Subcutaneous abdominal adipose tissue (tissue), 5 donors: ENCODE measurements around the gene RAI2.

Experiments used
- H3K27ac ChIP-seq: one replicate; pipeline ENCODE4 v1.7.0; 2013; ENCODE audit warnings: low read depth, mild to moderate bottlenecking, inconsistent platforms, low read length, moderate library complexity
- H3K27me3 ChIP-seq, 5 donors: one replicate each; pipeline ENCODE4 v1.7.0; 2013; ENCODE audit warnings: low read length in 5 of 5, inconsistent platforms in 1 of 5; ENCODE audit not compliant: control insufficient read depth in 5 of 5, insufficient read depth in 4 of 5
- H3K36me3 ChIP-seq, 5 donors: one replicate each; pipeline ENCODE4 v1.7.0; 2013; ENCODE audit warnings: low read length in 5 of 5; ENCODE audit not compliant: control insufficient read depth in 5 of 5, insufficient read depth in 5 of 5
- H3K4me1 ChIP-seq, 5 donors: one replicate each; pipeline ENCODE4 v1.7.0; 2013; ENCODE audit warnings: low read length in 5 of 5, mild to moderate bottlenecking in 3 of 5, moderate library complexity in 1 of 5; ENCODE audit not compliant: control insufficient read depth in 5 of 5, insufficient read depth in 5 of 5
- H3K4me3 ChIP-seq, 5 donors: one replicate each; pipeline ENCODE4 v1.7.0; 2013; ENCODE audit warnings: low read length in 5 of 5, low read depth in 1 of 5
- H3K9ac ChIP-seq, 5 donors: one replicate each; pipeline ENCODE4 v1.7.0; 2013; ENCODE audit warnings: low read length in 5 of 5, mild to moderate bottlenecking in 4 of 5, moderate library complexity in 3 of 5
- H3K9me3 ChIP-seq, 5 donors: one replicate each; pipeline ENCODE4 v1.7.0; 2013; ENCODE audit warnings: low read length in 5 of 5; ENCODE audit not compliant: control insufficient read depth in 5 of 5
- donor health status: healthy.
- donor health status: healthy.
- donor health status: healthy.
- donor health status: healthy.
- donor health status: healthy.

The RAI2 gene

DNA sequence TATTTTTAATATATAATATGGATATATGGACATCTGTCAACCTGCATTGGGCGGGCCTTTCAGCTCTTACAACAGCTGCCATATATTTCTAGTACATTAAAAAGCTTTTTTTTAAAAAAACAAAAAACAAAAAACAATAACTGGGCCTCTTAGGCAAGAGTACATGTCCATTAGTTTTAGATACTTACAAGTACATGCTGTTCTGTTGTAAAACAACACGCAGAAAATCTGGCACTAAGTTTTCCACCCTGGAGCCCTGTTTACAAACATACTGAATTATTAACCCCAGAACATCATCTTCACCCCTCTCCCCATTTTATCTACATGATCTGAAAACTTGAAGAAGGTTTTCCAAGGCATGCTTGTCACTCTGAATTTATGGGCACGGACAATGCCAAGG, 29.8 kb downstream of the RAI2 start:
- Histone ChIP-seq H3K4me1 (peaks cover 0 to 11% (median 0%) of the 10 kb centered on the region in 5 donors), H3K36me3 (no peaks in the 10 kb centered on the region), H3K27ac (peak overlapping the region; percentile 14), H3K9ac (no peak overlapping the region), H3K4me3 (no peak overlapping the region), H3K27me3 (peaks cover 0 to 13% (median 2%) of the 10 kb centered on the region in 5 donors), H3K9me3 (no peaks in the 10 kb centered on the region)

DNA sequence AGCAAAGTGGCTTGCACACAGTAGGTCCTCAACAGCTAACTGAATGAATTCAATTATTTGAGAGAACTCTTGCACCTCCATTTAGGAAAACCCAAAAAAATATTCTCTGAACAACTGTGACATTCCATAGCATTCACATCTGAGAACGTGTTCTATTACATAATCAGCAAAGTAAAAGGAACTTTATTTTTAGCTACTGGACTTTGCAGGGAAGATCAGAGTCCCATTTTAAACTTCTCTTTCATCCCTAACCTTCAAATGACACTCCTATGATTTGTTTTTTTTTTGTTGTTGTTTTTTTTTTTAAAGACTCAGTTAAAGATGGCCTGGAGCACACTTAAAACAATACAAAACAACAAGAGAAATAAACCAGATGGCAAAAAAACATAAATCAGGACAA, 30.9 kb downstream of the RAI2 start:
- Histone ChIP-seq H3K4me3 (no peak overlapping the region), H3K36me3 (no peaks in the 10 kb centered on the region), H3K4me1 (peaks cover 0 to 11% (median 0%) of the 10 kb centered on the region in 5 donors), H3K27ac (no peak overlapping the region), H3K9ac (no peak overlapping the region), H3K27me3 (peaks cover 0 to 13% (median 2%) of the 10 kb centered on the region in 5 donors), H3K9me3 (no peaks in the 10 kb centered on the region)

DNA sequence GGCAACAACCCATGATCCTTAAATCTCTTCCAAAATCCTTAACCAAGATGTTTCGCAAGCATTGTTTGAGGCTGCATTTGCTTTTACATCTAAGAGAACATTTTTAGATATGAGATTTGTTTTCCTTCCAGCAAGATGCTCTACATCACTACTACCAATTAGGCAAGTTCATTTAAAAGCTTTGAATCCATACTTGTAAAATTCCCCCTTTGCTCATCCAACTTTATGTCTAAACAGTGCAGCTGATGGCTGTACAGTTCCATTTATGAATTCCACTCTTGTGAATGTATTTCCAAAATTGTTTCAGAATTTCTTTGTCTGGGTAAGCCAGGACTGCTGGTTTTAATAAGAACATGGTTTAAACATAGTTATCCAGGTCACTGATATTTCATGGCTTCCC, 31.5 kb downstream of the RAI2 start:
- peaks cover 0 to 11% (median 0%) of the 10 kb centered on the region in 5 donors for H3K4me1 ChIP-seq
- H3K9ac ChIP-seq = no peak overlapping the region
- H3K4me3 ChIP-seq = no peak overlapping the region
- H3K27ac ChIP-seq = no peak overlapping the region
- peaks cover 0 to 13% (median 0%) of the 10 kb centered on the region in 5 donors for H3K27me3 ChIP-seq
- H3K36me3 ChIP-seq = no peaks in the 10 kb centered on the region
- no peaks in the 10 kb centered on the region for H3K9me3 ChIP-seq

DNA sequence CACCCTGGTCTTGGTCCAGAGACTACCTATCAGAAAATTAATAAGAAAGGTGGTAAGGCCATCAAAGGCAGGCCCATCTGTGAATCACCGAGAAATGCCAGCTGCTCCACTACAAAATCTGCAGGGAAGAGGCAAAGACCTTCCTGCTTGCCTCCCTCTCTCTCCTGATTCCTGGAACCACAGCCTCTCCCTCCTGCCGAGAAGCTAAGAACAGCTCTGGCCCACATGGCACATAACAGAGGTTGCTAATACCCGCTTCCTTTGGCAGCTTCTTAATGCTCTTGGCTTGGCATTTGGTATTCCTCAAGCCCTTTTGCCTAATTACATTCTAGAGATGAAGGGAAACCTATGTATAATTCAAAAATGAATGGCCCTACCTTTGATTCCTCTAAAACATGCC, 32.9 kb downstream of the RAI2 start:
- Histone ChIP-seq H3K9ac (no peak overlapping the region), H3K27me3 (peaks cover 0 to 13% (median 3%) of the 10 kb centered on the region in 5 donors), H3K27ac (no peak overlapping the region), H3K9me3 (no peaks in the 10 kb centered on the region), H3K4me1 (peaks cover 0 to 11% (median 0%) of the 10 kb centered on the region in 5 donors), H3K4me3 (no peak overlapping the region), H3K36me3 (no peaks in the 10 kb centered on the region)

DNA sequence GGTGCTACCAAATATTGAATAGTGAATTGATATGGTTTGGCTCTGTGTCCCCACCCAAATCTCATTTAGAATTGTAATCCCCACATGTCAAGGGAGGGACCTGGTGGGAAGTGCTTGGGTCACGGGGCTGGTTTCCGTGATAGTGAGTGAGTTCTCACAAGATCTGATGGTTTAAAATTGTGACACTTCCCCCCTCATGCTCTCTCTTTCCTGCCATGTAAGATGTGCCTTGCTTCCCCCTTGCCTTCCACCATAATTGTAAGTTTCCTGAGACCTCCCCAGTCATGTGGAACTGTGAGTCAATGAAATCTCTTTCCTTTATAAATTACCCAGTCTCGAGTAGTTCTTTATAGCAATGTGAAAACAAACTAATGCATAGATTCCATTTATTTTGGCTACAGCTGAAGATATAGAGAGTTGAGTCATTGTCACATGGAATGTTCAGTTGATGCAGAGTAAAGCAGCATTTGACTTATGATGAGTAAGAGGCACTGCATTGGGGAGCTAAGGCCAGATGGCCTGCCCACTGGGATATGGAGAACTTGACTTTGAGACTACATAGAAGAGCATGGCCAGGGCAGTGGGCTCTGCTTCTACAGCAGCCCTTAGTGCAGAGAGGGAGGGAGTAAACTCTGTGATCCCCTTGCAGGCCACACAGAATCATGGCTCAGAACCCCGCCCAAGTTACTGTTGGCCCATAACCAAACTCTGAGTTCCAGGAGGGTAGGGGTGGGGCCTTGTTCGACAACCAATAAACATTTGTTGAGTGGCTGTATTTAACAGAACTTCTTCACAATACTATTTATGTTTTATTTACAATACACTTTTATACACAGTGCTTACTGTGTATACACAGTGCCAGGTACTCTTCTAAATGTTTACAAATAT, 34.2 kb downstream of the RAI2 start:
- H3K9me3 ChIP-seq = no peaks in the 10 kb centered on the region
- no peak overlapping the region for H3K9ac ChIP-seq
- no peak overlapping the region for H3K4me3 ChIP-seq
- H3K27ac ChIP-seq = no peak overlapping the region
- no peaks in the 10 kb centered on the region for H3K36me3 ChIP-seq
- peaks cover 0 to 11% (median 0%) of the 10 kb centered on the region in 5 donors for H3K4me1 ChIP-seq
- H3K27me3 ChIP-seq = peaks cover 0 to 5% (median 3%) of the 10 kb centered on the region in 5 donors

DNA sequence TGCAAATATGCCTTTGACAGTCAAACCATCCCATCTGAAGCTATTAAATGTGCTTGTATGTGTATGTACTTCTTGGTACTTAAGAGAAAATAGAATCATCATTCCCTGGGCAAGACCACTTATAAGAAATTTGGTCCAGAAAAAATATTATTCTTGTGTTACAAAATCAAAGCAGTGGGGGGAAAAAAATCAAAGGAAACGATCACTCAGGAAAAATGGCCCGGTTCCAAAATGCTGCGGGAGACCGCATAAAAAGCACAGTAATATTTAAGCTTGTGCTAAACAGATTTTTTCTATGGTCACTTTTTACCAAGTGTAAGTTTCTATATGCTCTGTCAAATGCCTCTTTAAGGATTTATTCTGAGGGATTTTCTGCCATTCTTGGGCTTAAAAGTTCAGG, 36.1 kb downstream of the RAI2 start:
- H3K9ac ChIP-seq = no peak overlapping the region
- H3K36me3 ChIP-seq = no peaks in the 10 kb centered on the region
- H3K27ac ChIP-seq = no peak overlapping the region
- H3K27me3 ChIP-seq = peaks cover 0 to 7% (median 4%) of the 10 kb centered on the region in 5 donors
- H3K4me3 ChIP-seq = no peak overlapping the region
- no peaks in the 10 kb centered on the region for H3K9me3 ChIP-seq
- peaks cover 0 to 15% (median 3%) of the 10 kb centered on the region in 5 donors for H3K4me1 ChIP-seq

DNA sequence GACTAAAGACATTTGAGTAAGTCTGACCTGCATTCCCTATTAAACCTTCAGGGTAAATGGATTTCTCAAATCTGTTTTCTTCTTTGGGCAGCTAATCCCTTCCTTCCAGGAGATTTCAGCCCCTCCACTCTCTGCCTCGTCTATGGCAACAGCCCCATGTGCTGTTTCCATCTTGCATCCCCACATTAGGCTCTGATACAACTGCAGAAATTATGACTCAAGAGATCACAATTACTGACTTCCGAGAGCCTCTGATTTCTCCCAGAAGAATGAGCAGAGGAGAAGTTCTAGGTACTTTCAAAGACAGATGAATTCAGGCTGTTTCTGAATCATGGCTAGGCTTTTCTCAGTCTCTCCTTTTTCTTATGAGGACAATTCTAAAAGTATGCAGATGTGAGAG, 38.7 kb downstream of the RAI2 start:
- Histone ChIP-seq H3K27me3 (peaks cover 0 to 7% (median 4%) of the 10 kb centered on the region in 5 donors), H3K9me3 (no peaks in the 10 kb centered on the region), H3K27ac (no peak overlapping the region), H3K36me3 (no peaks in the 10 kb centered on the region), H3K4me3 (no peak overlapping the region), H3K4me1 (peaks cover 0 to 9% (median 3%) of the 10 kb centered on the region in 5 donors), H3K9ac (no peak overlapping the region)

DNA sequence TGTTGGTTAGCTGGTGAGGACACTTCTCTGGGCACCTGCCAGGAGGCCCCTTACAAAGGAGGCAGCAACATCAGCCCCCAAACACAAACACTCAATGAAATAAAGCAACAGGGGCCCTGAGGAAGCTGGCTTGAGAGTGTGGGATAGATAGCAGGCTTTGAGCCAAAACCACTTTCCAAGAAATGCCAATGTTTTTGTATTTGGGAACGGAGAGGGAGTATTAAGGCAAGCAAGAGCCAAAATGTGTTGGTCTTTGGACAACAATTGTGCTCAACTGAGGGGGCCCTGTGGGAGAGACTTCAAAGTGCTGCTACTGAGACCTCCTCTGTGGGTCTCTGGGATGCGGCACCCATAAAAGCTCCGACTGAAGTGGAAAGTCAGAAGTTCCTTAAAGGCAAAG, 41.0 kb downstream of the RAI2 start:
- Histone ChIP-seq H3K4me1 (peaks cover 2 to 13% (median 9%) of the 10 kb centered on the region in 5 donors), H3K4me3 (no peak overlapping the region), H3K27me3 (peaks cover 0 to 12% (median 4%) of the 10 kb centered on the region in 5 donors), H3K36me3 (no peaks in the 10 kb centered on the region), H3K27ac (no peak overlapping the region), H3K9ac (no peak overlapping the region), H3K9me3 (no peaks in the 10 kb centered on the region)

DNA sequence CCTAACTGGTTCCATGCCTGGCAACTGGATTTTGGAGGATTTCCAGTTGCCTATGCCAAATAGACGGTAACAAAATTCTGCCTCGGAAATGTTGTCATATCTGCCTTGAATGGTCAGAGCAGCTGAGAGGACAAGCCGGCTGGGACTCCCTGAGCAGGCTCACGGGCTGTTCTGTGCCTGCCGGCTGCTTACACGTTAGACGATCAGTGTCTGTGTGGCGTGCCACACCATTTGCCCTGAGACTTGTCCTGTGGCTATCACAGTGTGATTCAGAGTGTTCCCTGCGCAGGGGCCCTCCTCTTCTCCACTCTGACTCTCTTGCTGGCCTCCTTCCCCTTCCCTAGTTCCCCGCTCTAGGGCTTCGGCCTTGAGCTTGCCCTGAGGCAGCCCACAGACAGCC, 42.4 kb downstream of the RAI2 start:
- peaks cover 0 to 16% (median 4%) of the 10 kb centered on the region in 5 donors for H3K27me3 ChIP-seq
- no peak overlapping the region for H3K9ac ChIP-seq
- H3K27ac ChIP-seq = no peak overlapping the region
- no peak overlapping the region for H3K4me3 ChIP-seq
- H3K36me3 ChIP-seq = no peaks in the 10 kb centered on the region
- peaks cover 2 to 18% (median 9%) of the 10 kb centered on the region in 5 donors for H3K4me1 ChIP-seq
- no peaks in the 10 kb centered on the region for H3K9me3 ChIP-seq

DNA sequence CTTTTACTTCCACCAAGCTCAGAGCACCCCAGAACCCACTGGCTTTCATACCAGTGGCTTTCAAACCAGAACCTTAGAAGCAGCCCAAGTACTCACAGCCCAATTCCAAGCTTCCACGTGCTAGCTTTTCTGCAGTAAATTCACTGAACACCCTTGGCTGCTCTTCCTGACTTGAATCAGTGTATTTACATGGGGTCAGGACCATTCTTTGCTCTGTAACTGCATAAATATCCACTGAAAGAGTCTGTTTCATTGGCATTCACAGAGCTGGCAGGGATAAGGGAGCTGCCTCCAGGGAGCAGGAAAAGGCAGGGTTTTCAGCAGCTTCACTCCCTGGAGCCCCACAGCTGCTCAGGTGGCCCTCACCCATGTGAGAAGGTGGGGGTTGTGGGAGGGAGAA, 43.8 kb downstream of the RAI2 start:
- Histone ChIP-seq H3K27me3 (peaks cover 0 to 15% (median 4%) of the 10 kb centered on the region in 5 donors), H3K27ac (no peak overlapping the region), H3K9ac (no peak overlapping the region), H3K4me1 (peaks cover 2 to 18% (median 9%) of the 10 kb centered on the region in 5 donors), H3K9me3 (no peaks in the 10 kb centered on the region), H3K36me3 (no peaks in the 10 kb centered on the region), H3K4me3 (no peak overlapping the region)
